ENCODE results near the gene NCKIPSD. TPM values are rescaled to one million over a fixed set of nuclear protein-coding genes. Genes with fewer than 3 reads are reported as not detected.
"Not testable (repeated sequence)": the region's sequence is repeated elsewhere in the genome, so short reads cannot be mapped to it uniquely, and the experiment has no call there.

The NCKIPSD gene
- 10 to 100 TPM; 43.8 to 43.9 TPM for total RNA-seq

GRCh38 chr3:48685603-48686511 lies at the start of gene NCKIPSD:
Gene NCKIPSD, minus strand, starts transcription at chr3:48685915. Its CDS starts 108 bp downstream, at chr3:48685807.
- peak; percentile 88 for DNase-seq
- H3K27ac Mint-ChIP-seq, result peak within 1 kb of the TSS; percentile 82
- H3K36me3 Mint-ChIP-seq, result peaks cover 17% of the 10 kb centered on the region
- no peaks in the 10 kb centered on the region for H3K27me3 Mint-ChIP-seq
- H3K9me3 Mint-ChIP-seq, result no peaks in the 10 kb centered on the region
- peak within 1 kb of the TSS; percentile 93 for H3K4me3 Mint-ChIP-seq
- peaks cover 17% of the 10 kb centered on the region for H3K4me1 Mint-ChIP-seq

- DNase-seq, result not testable (repeated sequence)
Measured at GRCh38 chr3:48735075-48735767, 49.5 kb upstream of the NCKIPSD start.

GRCh38 chr3:48734541-48734940 lies 48.8 kb upstream of the NCKIPSD start:
- H3K4me1 Mint-ChIP-seq, H3K36me3 Mint-ChIP-seq, DNase-seq, H3K9me3 Mint-ChIP-seq, H3K27ac Mint-ChIP-seq, H3K4me3 Mint-ChIP-seq, H3K27me3 Mint-ChIP-seq: not testable (repeated sequence)

More at GRCh38 chr3:48735075-48735767, 49.5 kb upstream of the NCKIPSD start:
- H3K27ac Mint-ChIP-seq, H3K9me3 Mint-ChIP-seq, H3K36me3 Mint-ChIP-seq, H3K4me3 Mint-ChIP-seq, H3K27me3 Mint-ChIP-seq, H3K4me1 Mint-ChIP-seq: not testable (repeated sequence)

GRCh38 chr3:48733752-48734518 lies 48.2 kb upstream of the NCKIPSD start:
- H3K27me3 Mint-ChIP-seq, result not testable (repeated sequence)

GRCh38 chr3:48727511-48727910 lies 41.8 kb upstream of the NCKIPSD start:
- H3K4me1 Mint-ChIP-seq, result no peaks in the 10 kb centered on the region
- no peaks in the 10 kb centered on the region for H3K27me3 Mint-ChIP-seq
- no peaks in the 10 kb centered on the region for H3K9me3 Mint-ChIP-seq
- H3K4me3 Mint-ChIP-seq, result no peak overlapping the region
- DNase-seq, result no peak
- H3K27ac Mint-ChIP-seq, result no peak overlapping the region
- H3K36me3 Mint-ChIP-seq, result no peaks in the 10 kb centered on the region

More at GRCh38 chr3:48733752-48734518, 48.2 kb upstream of the NCKIPSD start:
- not testable (repeated sequence) for H3K27ac Mint-ChIP-seq, H3K36me3 Mint-ChIP-seq, DNase-seq, H3K9me3 Mint-ChIP-seq, H3K4me3 Mint-ChIP-seq, H3K4me1 Mint-ChIP-seq

GRCh38 chr3:48725185-48725855 lies 39.6 kb upstream of the NCKIPSD start:
- H3K27ac Mint-ChIP-seq, DNase-seq, H3K27me3 Mint-ChIP-seq, H3K9me3 Mint-ChIP-seq, H3K4me1 Mint-ChIP-seq, H3K4me3 Mint-ChIP-seq, H3K36me3 Mint-ChIP-seq: not testable (repeated sequence)

GRCh38 chr3:48723725-48724124 lies 38.0 kb upstream of the NCKIPSD start:
- no peaks in the 10 kb centered on the region for H3K36me3 Mint-ChIP-seq
- no peak for DNase-seq
- H3K9me3 Mint-ChIP-seq, result no peaks in the 10 kb centered on the region
- H3K27me3 Mint-ChIP-seq, result no peaks in the 10 kb centered on the region
- no peak overlapping the region for H3K4me3 Mint-ChIP-seq
- H3K4me1 Mint-ChIP-seq, result no peaks in the 10 kb centered on the region
- H3K27ac Mint-ChIP-seq, result no peak overlapping the region

GRCh38 chr3:48723293-48723692 lies 37.6 kb upstream of the NCKIPSD start:
- H3K36me3 Mint-ChIP-seq, H3K4me3 Mint-ChIP-seq, H3K9me3 Mint-ChIP-seq, H3K27ac Mint-ChIP-seq, H3K27me3 Mint-ChIP-seq, H3K4me1 Mint-ChIP-seq, DNase-seq: not testable (repeated sequence)

GRCh38 chr3:48716982-48717746 lies 31.4 kb upstream of the NCKIPSD start, which contains the start of gene IP6K2:
Gene IP6K2, minus strand, starts transcription at chr3:48717221. Its CDS starts 21,930 bp downstream, at chr3:48695291.
- Mint-ChIP-seq H3K9me3 (no peaks in the 10 kb centered on the region), H3K27me3 (no peaks in the 10 kb centered on the region), H3K4me1 (peaks cover 31% of the 10 kb centered on the region), H3K27ac (peak within 1 kb of the TSS; percentile 95), H3K36me3 (peaks cover 17% of the 10 kb centered on the region), H3K4me3 (peak within 1 kb of the TSS; percentile 98)
- peak; percentile 99 for DNase-seq

- Mint-ChIP-seq H3K9me3 (no peaks in the 10 kb centered on the region), H3K36me3 (peaks cover 18% of the 10 kb centered on the region), H3K27me3 (no peaks in the 10 kb centered on the region), H3K4me3 (peak overlapping the region; percentile 98), H3K4me1 (peaks cover 34% of the 10 kb centered on the region), H3K27ac (peak overlapping the region; percentile 95)
- DNase-seq, result peak; percentile 7
Measured at GRCh38 chr3:48716508-48716981, 30.8 kb upstream of the NCKIPSD start.

GRCh38 chr3:48715174-48715800 lies 29.6 kb upstream of the NCKIPSD start:
- H3K27me3 Mint-ChIP-seq, result no peaks in the 10 kb centered on the region
- H3K4me1 Mint-ChIP-seq, result peaks cover 41% of the 10 kb centered on the region

GRCh38 chr3:48711727-48712126 lies 26.0 kb upstream of the NCKIPSD start:
- no peaks in the 10 kb centered on the region for H3K9me3 Mint-ChIP-seq
- H3K27me3 Mint-ChIP-seq, result no peaks in the 10 kb centered on the region
- H3K36me3 Mint-ChIP-seq, result peaks cover 25% of the 10 kb centered on the region
- no peak overlapping the region for H3K4me3 Mint-ChIP-seq
- no peak for DNase-seq
- H3K27ac Mint-ChIP-seq, result peak overlapping the region; percentile 30
- H3K4me1 Mint-ChIP-seq, result peaks cover 63% of the 10 kb centered on the region

More at GRCh38 chr3:48715174-48715800, 29.6 kb upstream of the NCKIPSD start:
- peak overlapping the region; percentile 98 for H3K4me3 Mint-ChIP-seq
- H3K27ac Mint-ChIP-seq, result peak overlapping the region; percentile 57
- peaks cover 18% of the 10 kb centered on the region for H3K36me3 Mint-ChIP-seq
- DNase-seq, result no peak
- no peaks in the 10 kb centered on the region for H3K9me3 Mint-ChIP-seq

- H3K27ac Mint-ChIP-seq, result peak overlapping the region; percentile 59
- peaks cover 27% of the 10 kb centered on the region for H3K36me3 Mint-ChIP-seq
- no peaks in the 10 kb centered on the region for H3K9me3 Mint-ChIP-seq
- DNase-seq, result no peak
- no peak overlapping the region for H3K4me3 Mint-ChIP-seq
- H3K4me1 Mint-ChIP-seq, result peaks cover 51% of the 10 kb centered on the region
- H3K27me3 Mint-ChIP-seq, result no peaks in the 10 kb centered on the region
Measured at GRCh38 chr3:48709051-48709461, 23.3 kb upstream of the NCKIPSD start.
